Progenitor cell of endocrine pancreas (in vitro differentiated cells): ENCODE measurements around the gene SPACA4. TPM values are rescaled to one million over a fixed set of nuclear protein-coding genes. Genes with fewer than 3 reads are reported as not detected.

Experiments
- DNase-seq: peaks from one replicate; pipeline ENCODE4 v3.0.0; 2021; ENCODE audit warnings: low spot score; ENCODE audit not compliant: unreplicated experiment
- H3K27ac Mint-ChIP-seq: 2 replicates; pipeline ENCODE4 v1.8.0; 2021; ENCODE audit warnings: mild to moderate bottlenecking, moderate library complexity, mixed read lengths
- H3K27me3 Mint-ChIP-seq: 2 replicates; pipeline ENCODE4 v1.8.0; 2021; ENCODE audit warnings: mixed read lengths
- H3K36me3 Mint-ChIP-seq: 2 replicates; pipeline ENCODE4 v1.8.0; 2022; ENCODE audit warnings: mixed read lengths; ENCODE audit not compliant: insufficient read depth
- H3K4me1 Mint-ChIP-seq: 2 replicates; pipeline ENCODE4 v1.8.0; 2021; ENCODE audit warnings: low read depth, mixed read lengths
- H3K4me3 Mint-ChIP-seq: 2 replicates; pipeline ENCODE4 v1.8.0; 2021; ENCODE audit warnings: low read depth, mild to moderate bottlenecking, moderate library complexity, mixed read lengths
- H3K9me3 Mint-ChIP-seq: 2 replicates; pipeline ENCODE4 v1.8.0; 2021; ENCODE audit warnings: low read depth, mixed read lengths
- CTCF ChIP-seq: fragments of 200-600 bp; sonication (generic); IDR thresholded peaks from one replicate; pipeline ENCODE4 v1.5.0; 2021; ENCODE audit warnings: antibody characterized with exemption, mild to moderate bottlenecking; ENCODE audit not compliant: unreplicated experiment
- total RNA-seq: library from RNA; stranded (reverse); gene quantifications from 2 replicates; pipeline ENCODE4 v1.2.1, GENCODE V29; 2021

The SPACA4 gene
- total RNA-seq, 1 donor from 2014 or later, result not detected

- Mint-ChIP-seq H3K27ac (no peak overlapping the region), H3K27me3 (peaks cover 3% of the 10 kb centered on the region), H3K36me3 (no peaks in the 10 kb centered on the region), H3K4me1 (no peaks in the 10 kb centered on the region), H3K9me3 (no peaks in the 10 kb centered on the region), H3K4me3 (no peak overlapping the region)
- DNase-seq, result no peak
- TF ChIP-seq CTCF, result no peak
These were observed 9.7 kb upstream of the SPACA4 start for GRCh38 chr19:48596679-48597465.

- Mint-ChIP-seq H3K4me3 (no peak overlapping the region), H3K27me3 (peaks cover 3% of the 10 kb centered on the region), H3K4me1 (peaks cover 2% of the 10 kb centered on the region), H3K27ac (no peak overlapping the region), H3K36me3 (no peaks in the 10 kb centered on the region), H3K9me3 (no peaks in the 10 kb centered on the region)
- TF ChIP-seq CTCF, result no peak
- no peak for DNase-seq
These were observed 7.4 kb upstream of the SPACA4 start for GRCh38 chr19:48598996-48599700.

- no peak for DNase-seq
- H3K36me3 Mint-ChIP-seq, result no peaks in the 10 kb centered on the region
- H3K4me1 Mint-ChIP-seq, result peaks cover 2% of the 10 kb centered on the region
- no peak for TF ChIP-seq CTCF
- H3K4me3 Mint-ChIP-seq, result no peak overlapping the region
- peaks cover 3% of the 10 kb centered on the region for H3K27me3 Mint-ChIP-seq
- H3K27ac Mint-ChIP-seq, result no peak overlapping the region
- H3K9me3 Mint-ChIP-seq, result no peaks in the 10 kb centered on the region
These were observed 5.7 kb upstream of the SPACA4 start for GRCh38 chr19:48600679-48601417.

- Mint-ChIP-seq H3K27ac (no peak overlapping the region), H3K27me3 (peaks cover 3% of the 10 kb centered on the region), H3K4me1 (peaks cover 2% of the 10 kb centered on the region)
These were observed 3.5 kb upstream of the SPACA4 start for GRCh38 chr19:48603001-48603400.

More at GRCh38 chr19:48603001-48603400, 3.5 kb upstream of the SPACA4 start:
- no peak for TF ChIP-seq CTCF
- no peak for DNase-seq
- H3K4me3 Mint-ChIP-seq, result no peak overlapping the region
- H3K36me3 Mint-ChIP-seq, result no peaks in the 10 kb centered on the region
- no peaks in the 10 kb centered on the region for H3K9me3 Mint-ChIP-seq
